Stimulated activated CD4-positive, alpha-beta T cell treated with anti-CD3 and anti-CD28 coated beads, Interleukin-2, amount 100 ng/mL, for 48 hours (primary cell): ENCODE data around the gene MAP4K2.

Source experiments
- DNase-seq, 2 donors: peaks; one replicate each; pipeline ENCODE4 v3.0.0-alpha.2; 2020

The MAP4K2 gene

GRCh38 chr11:64766881-64767280 lies 36.1 kb downstream of the MAP4K2 start:
- no peak for DNase-seq

GRCh38 chr11:64765851-64766665 lies 37.0 kb downstream of the MAP4K2 start:
- DNase-seq, result no peak

- DNase-seq, result no peak
Measured at GRCh38 chr11:64765291-64765850, 37.6 kb downstream of the MAP4K2 start.

GRCh38 chr11:64764753-64765152 lies 38.3 kb downstream of the MAP4K2 start:
- DNase-seq, result no peak

- no peak for DNase-seq
Measured at GRCh38 chr11:64764040-64764611, 38.9 kb downstream of the MAP4K2 start.

DNA sequence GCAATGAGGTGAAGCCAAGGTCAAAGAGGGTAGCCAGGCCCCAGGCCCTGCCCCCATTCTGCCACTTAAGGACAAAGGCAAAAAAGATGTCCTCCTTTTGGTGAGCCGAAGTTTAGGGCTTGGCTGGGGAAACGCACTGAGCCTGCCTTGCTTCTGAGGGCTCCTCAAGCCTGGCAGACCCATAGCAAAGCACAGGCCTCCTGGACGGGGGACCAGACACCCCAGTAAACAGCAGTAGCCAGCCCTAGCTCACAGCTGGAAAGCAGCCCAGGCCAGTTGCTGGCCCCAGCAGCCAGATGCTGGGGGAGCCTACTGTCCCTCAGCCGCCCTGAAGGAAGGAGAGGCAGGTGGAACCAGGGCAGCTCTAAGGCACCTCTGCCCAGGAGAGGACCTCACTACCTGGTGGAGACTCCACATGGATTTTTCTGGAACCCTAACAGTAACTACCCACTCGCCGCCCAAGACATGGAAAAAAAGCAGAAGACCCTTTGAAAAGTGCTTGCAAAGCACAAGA lies 39.4 kb downstream of the MAP4K2 start:
- no peak for DNase-seq

- no peak for DNase-seq
Measured at GRCh38 chr11:64762674-64763525, 40.1 kb downstream of the MAP4K2 start.

DNA sequence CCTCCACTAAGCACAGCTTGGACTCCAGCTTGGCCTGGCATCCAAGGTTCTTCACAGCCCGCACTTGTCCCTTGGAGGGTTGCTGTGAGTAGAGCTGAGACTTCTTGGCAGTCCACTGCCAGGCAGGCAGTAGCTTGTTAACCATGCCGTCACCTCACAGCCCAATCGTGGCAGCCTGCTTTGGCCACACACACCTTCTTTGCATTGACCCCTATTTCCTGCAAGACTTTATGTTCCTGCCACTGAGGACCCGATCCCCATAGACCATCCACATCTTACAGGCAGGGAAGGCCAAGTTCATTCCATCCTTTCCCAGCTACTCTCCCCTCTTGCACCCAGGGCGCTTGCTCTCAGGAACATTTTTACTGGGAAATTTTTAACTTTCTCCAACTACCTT lies 40.7 kb downstream of the MAP4K2 start:
- no peak for DNase-seq

GRCh38 chr11:64760759-64761420 lies 42.1 kb downstream of the MAP4K2 start:
- no peak for DNase-seq

DNA sequence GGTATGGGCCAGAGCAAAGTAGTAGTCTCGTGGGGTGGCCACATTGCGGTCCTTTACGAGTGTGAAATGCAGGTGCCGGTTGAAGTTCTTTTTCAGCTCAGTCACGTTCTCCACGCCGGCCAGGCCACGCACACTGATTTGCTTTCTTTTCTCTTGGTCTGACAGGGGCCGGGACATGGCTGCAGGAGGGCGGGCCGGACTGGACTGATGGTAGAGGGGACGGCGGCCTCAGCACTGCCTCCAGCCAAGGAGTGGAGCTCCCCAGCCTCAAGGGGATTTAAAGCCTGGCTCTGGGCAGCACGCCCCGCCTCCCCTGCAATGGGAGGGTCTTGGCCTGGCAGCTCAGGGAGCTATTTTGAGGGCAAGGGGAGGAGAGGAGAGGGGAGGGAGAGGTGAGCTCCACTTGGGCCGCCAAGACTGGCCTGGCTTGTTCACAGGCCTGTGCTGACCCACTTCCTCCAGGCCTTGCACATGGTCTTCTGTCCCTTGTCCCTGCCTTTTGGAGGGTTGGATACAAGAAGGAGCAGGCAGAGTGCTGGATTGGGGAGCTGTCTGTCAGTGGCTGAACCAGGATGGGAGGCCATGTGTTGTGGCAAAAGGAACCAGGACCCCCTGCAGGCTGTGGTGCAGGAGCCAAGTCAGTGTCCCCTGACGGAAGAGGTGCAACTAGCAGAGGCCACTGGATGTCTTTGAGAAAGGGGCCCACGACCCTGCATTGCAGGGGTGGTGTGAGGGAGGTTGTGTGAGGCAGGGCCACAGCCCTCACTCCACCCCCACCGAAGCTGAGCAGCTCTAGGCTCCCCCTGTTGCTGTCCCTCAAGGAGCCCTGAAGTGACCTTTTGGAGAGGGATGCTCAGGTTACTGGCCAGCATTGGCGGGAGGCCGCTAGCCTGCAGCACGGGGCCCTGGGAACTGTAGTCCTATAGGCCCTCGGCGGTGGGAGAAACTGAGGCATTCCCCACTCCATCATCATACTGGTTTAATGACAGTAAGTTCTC lies 43.0 kb downstream of the MAP4K2 start, which contains the start of gene PYGM:
TSS of gene PYGM (minus strand) at position 253 of the 998 bp plus-strand sequence. CDS start at position 177, 76 bp downstream.
- DNase-seq, result no peak

DNA sequence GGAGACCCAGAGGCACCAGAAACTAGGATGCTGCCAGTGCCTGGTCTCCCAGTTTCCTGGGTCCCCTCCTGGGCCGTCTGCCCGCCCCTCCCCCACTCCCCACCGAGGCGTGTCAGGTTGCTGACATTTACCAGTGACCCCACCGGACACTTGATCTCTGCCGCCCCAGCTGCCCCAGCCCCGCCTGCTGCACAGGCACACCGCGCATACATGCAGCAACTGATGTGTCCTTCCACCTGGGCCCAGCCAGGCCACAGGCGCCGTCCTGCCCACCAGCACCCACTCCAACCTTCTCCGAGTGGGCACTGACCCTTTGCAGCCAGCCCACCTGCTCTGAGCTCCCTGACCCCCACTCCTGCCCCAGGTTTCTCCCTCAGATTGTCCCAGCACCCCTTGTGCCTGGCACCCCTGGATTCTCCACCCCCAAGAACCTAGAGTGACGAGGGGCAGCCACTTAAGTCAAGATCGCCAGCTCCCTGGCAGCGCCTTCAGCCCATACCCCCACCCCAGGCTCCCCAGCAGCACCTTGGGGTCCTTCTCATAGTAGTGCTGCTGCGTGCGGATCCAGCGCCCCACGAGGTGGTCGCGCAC lies 43.8 kb downstream of the MAP4K2 start:
- no peak for DNase-seq

DNA sequence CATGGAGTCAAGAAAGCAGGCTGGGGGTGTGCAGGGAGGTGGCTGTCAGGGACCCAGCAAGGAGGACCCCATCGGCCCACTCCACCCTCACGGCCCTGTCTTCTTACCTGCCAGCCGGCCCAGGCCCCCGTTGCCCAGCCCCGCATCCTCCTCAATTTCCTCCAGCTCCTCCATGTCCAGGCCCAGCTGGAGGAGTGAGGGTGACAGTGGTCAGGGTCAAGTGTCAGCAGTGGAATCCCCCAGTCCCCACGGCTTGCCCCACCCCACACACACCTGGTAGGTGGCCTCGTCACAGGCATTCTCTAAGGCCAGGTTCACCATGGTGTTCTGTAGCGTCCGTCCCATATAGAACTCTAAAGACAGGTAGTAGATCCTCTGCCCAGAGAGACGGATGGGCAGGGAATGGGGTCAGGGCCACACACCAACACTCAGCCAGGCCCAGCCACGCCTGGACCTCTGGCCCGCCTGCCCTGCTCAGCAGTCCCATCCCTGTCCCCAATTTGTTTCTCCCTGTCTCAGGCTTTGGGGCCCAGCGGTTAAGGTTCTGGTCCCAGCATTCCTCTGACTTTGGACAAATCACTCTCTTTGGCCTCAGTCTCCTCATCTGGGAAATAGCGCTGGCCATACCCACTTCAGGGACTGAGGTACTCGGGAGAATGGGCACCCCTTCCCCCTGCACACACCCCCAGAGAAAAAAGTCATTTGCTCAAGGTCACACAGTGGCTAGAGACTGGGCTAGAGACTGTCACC lies 44.5 kb downstream of the MAP4K2 start:
- no peak for DNase-seq

- DNase-seq, result no peak
Measured at GRCh38 chr11:64757549-64758329, 45.3 kb downstream of the MAP4K2 start.

- DNase-seq, result no peak
Measured at GRCh38 chr11:64755681-64756361, 47.2 kb downstream of the MAP4K2 start.

DNA sequence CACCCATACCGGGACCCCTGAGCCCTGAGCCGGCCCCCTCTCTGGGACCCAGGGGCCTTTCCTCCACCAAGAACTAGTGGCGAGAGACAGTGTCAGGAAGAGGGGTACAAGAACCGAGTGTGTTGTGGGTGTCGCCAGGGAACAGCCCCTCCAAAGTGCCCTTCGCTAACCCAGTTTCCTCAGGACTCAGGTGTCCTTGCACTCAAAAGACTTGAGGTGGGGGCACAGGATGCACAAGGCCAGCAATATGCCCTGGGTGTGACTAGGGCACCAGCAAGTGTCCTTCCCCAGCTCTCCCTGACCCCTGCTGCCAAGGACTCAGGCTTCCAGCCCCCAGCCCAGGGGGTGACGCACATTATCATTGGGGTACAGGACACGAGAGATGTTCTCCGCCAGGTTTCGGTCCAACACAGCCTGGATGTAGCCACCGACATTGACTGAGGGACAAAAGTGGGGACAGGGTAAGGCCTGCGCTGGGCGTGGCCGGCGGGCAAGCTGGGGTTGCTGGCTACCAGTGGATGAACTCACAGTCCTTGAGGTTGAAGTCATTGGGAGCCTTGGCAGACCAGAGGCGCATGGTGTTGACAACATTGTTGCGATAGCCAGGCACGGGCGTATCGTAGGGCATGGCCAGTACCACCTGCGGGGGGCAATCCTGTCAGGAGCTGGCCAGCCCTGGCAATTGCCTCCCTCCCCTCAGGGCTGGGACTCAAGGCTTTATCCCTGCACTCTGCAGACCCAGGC lies 47.9 kb downstream of the MAP4K2 start:
- DNase-seq, result no peak

DNA sequence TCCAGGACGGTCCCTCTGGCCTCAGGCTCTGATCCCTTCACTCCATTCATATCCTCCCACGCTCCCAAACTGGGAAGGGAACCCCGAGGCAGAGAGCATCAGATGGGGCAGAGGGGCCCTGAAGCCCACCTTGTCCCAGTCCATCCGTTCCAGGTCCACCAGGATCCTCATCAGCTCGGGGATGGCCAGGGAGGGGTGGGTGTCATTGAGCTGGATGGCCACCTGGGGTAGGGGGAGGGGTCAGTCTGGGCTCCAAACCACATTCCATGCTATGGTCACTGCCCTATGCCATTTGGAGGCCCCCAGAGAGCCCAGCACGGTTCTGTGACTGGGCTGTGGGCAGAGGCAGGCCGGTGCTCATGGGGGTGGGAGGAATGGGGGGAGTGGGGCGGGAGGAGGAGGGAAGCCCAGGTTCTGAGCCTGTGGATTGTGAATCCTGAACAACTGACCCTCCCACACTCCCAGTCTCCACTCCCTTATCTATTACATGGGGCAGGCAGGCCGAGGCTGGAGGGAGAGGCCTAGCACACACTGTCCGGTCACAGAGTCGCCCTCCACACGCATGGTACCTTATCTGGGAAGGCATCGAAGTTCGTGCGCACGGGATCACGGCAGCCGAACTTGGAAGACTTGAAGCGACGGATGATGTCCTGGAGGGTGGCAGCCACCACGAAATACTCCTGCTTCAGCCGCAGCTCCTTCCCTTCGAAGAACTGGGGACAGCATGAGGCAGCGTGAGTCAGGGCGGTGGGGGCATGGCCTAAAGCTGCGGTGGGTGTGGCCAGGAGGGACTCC lies 48.7 kb downstream of the MAP4K2 start:
- no peak for DNase-seq
